ENCODE measurements around the gene MYRIP.

MYRIP gene

GRCh38 chr3:39911465-39912309 is 102.3 kb downstream of the MYRIP start:
- H3K9ac ChIP-seq (ENCODE audit: low read length), result no peak overlapping the region
- H3K4me2 ChIP-seq (ENCODE audit: low read depth, low read length, poor library complexity, severe bottlenecking), result no peak overlapping the region
- no peaks in the 10 kb centered on the region for H3K9me3 ChIP-seq (ENCODE audit: insufficient read depth, low read length)
- no peaks in the 10 kb centered on the region for H3F3A ChIP-seq (ENCODE audit: insufficient read depth)
- H2AFZ ChIP-seq (ENCODE audit: low read depth, low read length, severe bottlenecking), result no peak overlapping the region
- no peak overlapping the region for H3K27ac ChIP-seq (ENCODE audit: low read depth, low read length)
- no peak for TF ChIP-seq CTCF (IDR thresholded peaks at IDR 0.05; ENCODE audit: insufficient read depth, low read length, poor library complexity, severe bottlenecking)
- H4K20me1 ChIP-seq (ENCODE audit: low read depth, low read length), result no peaks in the 10 kb centered on the region
- H3K27me3 ChIP-seq (ENCODE audit: low read length), result no peaks in the 10 kb centered on the region
- H3K4me3 ChIP-seq (ENCODE audit: insufficient read depth, low read length, poor library complexity, severe bottlenecking), result no peak overlapping the region
- H3K9me2 ChIP-seq (replicated peaks; ENCODE audit: insufficient read depth, low read length), result no peaks in the 10 kb centered on the region
- H3K36me3 ChIP-seq (ENCODE audit: low read length), result no peaks in the 10 kb centered on the region
- no peaks in the 10 kb centered on the region for H3K79me2 ChIP-seq (ENCODE audit: insufficient read depth, low read length)

GRCh38 chr3:39915027-39915426 is 105.6 kb downstream of the MYRIP start:
- no peaks in the 10 kb centered on the region for H3K9me2 ChIP-seq (replicated peaks; ENCODE audit: insufficient read depth, low read length)
- no peaks in the 10 kb centered on the region for H3K36me3 ChIP-seq (ENCODE audit: low read length)
- no peaks in the 10 kb centered on the region for H3K9me3 ChIP-seq (ENCODE audit: insufficient read depth, low read length)

GRCh38 chr3:39917065-39917773 is 107.8 kb downstream of the MYRIP start:
- Histone ChIP-seq H3K9ac (ENCODE audit: low read length) (no peak overlapping the region), H3K79me2 (ENCODE audit: insufficient read depth, low read length) (no peaks in the 10 kb centered on the region), H3K9me3 (ENCODE audit: insufficient read depth, low read length) (no peaks in the 10 kb centered on the region), H3K36me3 (ENCODE audit: low read length) (no peaks in the 10 kb centered on the region), H3K9me2 (replicated peaks; ENCODE audit: insufficient read depth, low read length) (no peaks in the 10 kb centered on the region), H3K27me3 (ENCODE audit: low read length) (no peaks in the 10 kb centered on the region), H4K20me1 (ENCODE audit: low read depth, low read length) (no peaks in the 10 kb centered on the region), H3K27ac (ENCODE audit: low read depth, low read length) (no peak overlapping the region), H3K4me2 (ENCODE audit: low read depth, low read length, poor library complexity, severe bottlenecking) (no peak overlapping the region), H2AFZ (ENCODE audit: low read depth, low read length, severe bottlenecking) (no peak overlapping the region), H3F3A (ENCODE audit: insufficient read depth) (no peaks in the 10 kb centered on the region), H3K4me3 (ENCODE audit: insufficient read depth, low read length, poor library complexity, severe bottlenecking) (no peak overlapping the region)
- TF ChIP-seq EZH2phosphoT487 (conservative IDR thresholded peaks at IDR 0.05; ENCODE audit: low read length), result no peak
- no peak for TF ChIP-seq CTCF (IDR thresholded peaks at IDR 0.05; ENCODE audit: insufficient read depth, low read length, poor library complexity, severe bottlenecking)

More at GRCh38 chr3:39915027-39915426, 105.6 kb downstream of the MYRIP start:
- no peaks in the 10 kb centered on the region for H3F3A ChIP-seq (ENCODE audit: insufficient read depth)
- no peak overlapping the region for H3K4me2 ChIP-seq (ENCODE audit: low read depth, low read length, poor library complexity, severe bottlenecking)
- no peak overlapping the region for H3K27ac ChIP-seq (ENCODE audit: low read depth, low read length)
- TF ChIP-seq EZH2phosphoT487 (conservative IDR thresholded peaks at IDR 0.05; ENCODE audit: low read length) (no peak), CTCF (IDR thresholded peaks at IDR 0.05; ENCODE audit: insufficient read depth, low read length, poor library complexity, severe bottlenecking) (no peak)
- no peak overlapping the region for H2AFZ ChIP-seq (ENCODE audit: low read depth, low read length, severe bottlenecking)
- no peaks in the 10 kb centered on the region for H3K79me2 ChIP-seq (ENCODE audit: insufficient read depth, low read length)
- no peak overlapping the region for H3K9ac ChIP-seq (ENCODE audit: low read length)
- H4K20me1 ChIP-seq (ENCODE audit: low read depth, low read length), result no peaks in the 10 kb centered on the region
- no peak overlapping the region for H3K4me3 ChIP-seq (ENCODE audit: insufficient read depth, low read length, poor library complexity, severe bottlenecking)
- no peaks in the 10 kb centered on the region for H3K27me3 ChIP-seq (ENCODE audit: low read length)

Measured in SU-DHL-6 (cell line).